Upper lobe of left lung (tissue), 6 donors: Measurements from ENCODE around the gene FBXL3. TPM values are rescaled to one million over a fixed set of nuclear protein-coding genes. Genes with fewer than 3 reads are reported as not detected.
A peak's percentile ranks its signal among the peaks of the same experiment; 100 is the strongest.
"Not testable (repeated sequence)": the region's sequence is repeated elsewhere in the genome, so short reads cannot be mapped to it uniquely, and the experiment has no call there.

Experiments used
- ATAC-seq, 2 donors: fragments of 200-7000 bp; cut with Tn5 transposase; one replicate each; pipeline ENCODE4 v1.9.1; 2022; ENCODE audit warnings: mild to moderate bottlenecking in 2 of 2, moderate library complexity in 2 of 2; ENCODE audit not compliant: low FRiP score in 2 of 2
- DNase-seq, 2 donors: peaks; one replicate each; pipeline ENCODE4 v3.0.0-alpha.2; 2019 to 2020
- H3K27ac ChIP-seq, 4 donors: fragments of 200-600 bp; sonication (generic); one replicate each; pipeline ENCODE4 v1.5.1; 2016 to 2019
- H3K27me3 ChIP-seq, 4 donors: fragments of 200-600 bp; sonication (generic); one replicate each; pipeline ENCODE4 v1.5.1; 2017 to 2019
- H3K36me3 ChIP-seq, 4 donors: fragments of 200-600 bp; sonication (generic); one replicate each; pipeline ENCODE4 v1.5.1; 2016 to 2019
- H3K4me1 ChIP-seq, 4 donors: fragments of 200-600 bp; sonication (generic); one replicate each; pipeline ENCODE4 v1.5.1; 2018 to 2019
- H3K4me3 ChIP-seq, 4 donors: fragments of 200-600 bp; sonication (generic); one replicate each; pipeline ENCODE4 v1.5.1; 2017 to 2019; ENCODE audit warnings: mild to moderate bottlenecking in 2 of 4, moderate library complexity in 1 of 4
- H3K9me3 ChIP-seq, 4 donors: fragments of 200-600 bp; sonication (generic); one replicate each; pipeline ENCODE4 v1.5.1; 2018 to 2019
- EP300 ChIP-seq, 4 donors: sonication (generic); formaldehyde crosslinking; IDR thresholded peaks; one replicate each; pipeline ENCODE4 v1.5.1; 2017; ENCODE audit warnings: antibody characterized with exemption in 4 of 4, control low read depth in 2 of 4
- POLR2A ChIP-seq, 4 donors: fragments of 450-650 bp; IDR thresholded peaks; one replicate each; pipeline ENCODE4 v1.5.1; 2016 to 2017; ENCODE audit warnings: antibody characterized with exemption in 4 of 4, mild to moderate bottlenecking in 2 of 4
- POLR2AphosphoS5 ChIP-seq, 2 donors: sonication (generic); formaldehyde crosslinking; IDR thresholded peaks; one replicate each; pipeline ENCODE4 v1.5.1; 2017; ENCODE audit warnings: antibody characterized with exemption in 2 of 2
- WGBS, 2 donors: methylation state at CpG; one replicate each; pipeline ENCODE4 v1.1.5; 2017 to 2018; 5-methylcytosine and 5-hydroxymethylcytosine counted together
- total RNA-seq, 6 donors: library from RNA; depleted of rRNA in 4 of 6; stranded (reverse); fragments of >200 nt in 4 of 6; gene quantifications; one replicate each; pipeline versions ENCODE4 v1.1.0 to v1.2.1, GENCODE V29; 2016 to 2021
- TF ChIP-seq, protein P1 (sequence below), 6 experiments: fragments of 450-650 bp in 4 of 6; fragments of 200-600 bp in 2 of 6; sonication (generic) in 2 of 6; IDR thresholded peaks; one replicate each; pipeline ENCODE4 v1.5.1; 2016 to 2019; ENCODE audit warnings: antibody characterized with exemption in 6 of 6
- donor health status: DM: no; HTN: no; CAD: no; lungs with moderate emphysema.
- donor health status: DM: no; HTN: yes; CAD: no; lungs with severe emphysema.

The FBXL3 gene
- total RNA-seq, 6 donors from 2014 or later = 37.7 to 94.9 (median 53.8) TPM

DNA sequence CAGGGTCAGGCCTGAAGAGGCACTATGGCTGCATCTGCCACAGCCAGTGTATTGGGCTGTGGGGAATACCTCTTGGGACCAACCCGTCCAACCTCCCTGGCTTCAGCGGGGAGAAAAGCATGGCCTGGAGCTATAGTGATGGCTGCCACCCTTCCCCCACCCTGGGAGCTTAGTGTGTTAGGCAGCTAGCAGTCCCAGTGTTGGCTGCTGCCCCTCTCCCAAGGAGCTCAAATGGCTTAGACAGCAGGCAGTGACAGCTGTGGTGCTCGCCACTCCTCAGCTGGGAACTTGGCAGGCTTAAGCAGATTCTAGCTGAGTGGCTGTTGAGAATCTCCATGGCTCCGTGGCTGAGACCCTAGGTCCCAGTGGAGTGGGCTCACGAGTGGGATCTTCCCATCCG lies 58.9 kb downstream of the FBXL3 start:
- Histone ChIP-seq H3K27ac (no peak overlapping the region), H3K36me3 (no peaks in the 10 kb centered on the region), H3K9me3 (no peaks in the 10 kb centered on the region), H3K27me3 (no peaks in the 10 kb centered on the region), H3K4me1 (no peaks in the 10 kb centered on the region), H3K4me3 (no peak overlapping the region)
- 78% methylated on average over 6 of the region's 6 CpGs; no CpG with 5 or more reads in 1 of the 2 donors for WGBS, 2 donors
- ATAC-seq (no peak), DNase-seq (no peak)
- TF ChIP-seq POLR2A (IDR thresholded peaks at IDR 0.05) (no peak), EP300 (IDR thresholded peaks at IDR 0.05) (no peak), POLR2AphosphoS5 (IDR thresholded peaks at IDR 0.05) (no peak)
- TF ChIP-seq, protein P1, sequence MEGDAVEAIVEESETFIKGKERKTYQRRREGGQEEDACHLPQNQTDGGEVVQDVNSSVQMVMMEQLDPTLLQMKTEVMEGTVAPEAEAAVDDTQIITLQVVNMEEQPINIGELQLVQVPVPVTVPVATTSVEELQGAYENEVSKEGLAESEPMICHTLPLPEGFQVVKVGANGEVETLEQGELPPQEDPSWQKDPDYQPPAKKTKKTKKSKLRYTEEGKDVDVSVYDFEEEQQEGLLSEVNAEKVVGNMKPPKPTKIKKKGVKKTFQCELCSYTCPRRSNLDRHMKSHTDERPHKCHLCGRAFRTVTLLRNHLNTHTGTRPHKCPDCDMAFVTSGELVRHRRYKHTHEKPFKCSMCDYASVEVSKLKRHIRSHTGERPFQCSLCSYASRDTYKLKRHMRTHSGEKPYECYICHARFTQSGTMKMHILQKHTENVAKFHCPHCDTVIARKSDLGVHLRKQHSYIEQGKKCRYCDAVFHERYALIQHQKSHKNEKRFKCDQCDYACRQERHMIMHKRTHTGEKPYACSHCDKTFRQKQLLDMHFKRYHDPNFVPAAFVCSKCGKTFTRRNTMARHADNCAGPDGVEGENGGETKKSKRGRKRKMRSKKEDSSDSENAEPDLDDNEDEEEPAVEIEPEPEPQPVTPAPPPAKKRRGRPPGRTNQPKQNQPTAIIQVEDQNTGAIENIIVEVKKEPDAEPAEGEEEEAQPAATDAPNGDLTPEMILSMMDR (IDR thresholded peaks at IDR 0.05) = no peak

DNA sequence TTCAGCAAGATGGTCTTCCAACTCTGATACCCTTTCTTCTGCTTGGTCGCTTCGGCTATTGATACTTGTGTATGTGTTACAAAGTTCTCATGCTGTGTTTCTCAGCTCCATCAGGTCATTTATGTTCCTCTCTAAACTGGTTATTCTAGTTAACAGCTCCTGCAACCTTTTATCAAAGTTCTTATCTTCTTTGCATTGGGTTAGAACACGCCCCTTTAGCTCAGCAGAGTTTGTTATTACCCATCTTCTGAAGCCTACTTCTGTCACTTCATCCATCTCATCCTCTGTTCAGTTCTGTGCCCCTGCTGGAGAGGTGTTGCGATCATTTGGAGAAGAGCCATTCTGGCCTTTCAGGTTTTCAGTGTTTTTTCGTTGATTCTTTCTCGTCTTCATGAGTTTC lies 59.9 kb downstream of the FBXL3 start:
- 88 to 94% methylated on average over 6 of the region's 6 CpGs for WGBS, 2 donors
- H3K27me3 ChIP-seq = no peaks in the 10 kb centered on the region

GRCh38 chr13:76965759-76966421 lies 61.1 kb downstream of the FBXL3 start:
- Histone ChIP-seq H3K4me3 (no peak overlapping the region), H3K9me3 (peaks cover 0 to 2% (median under 1%) of the 10 kb centered on the region in 4 donors), H3K36me3 (no peaks in the 10 kb centered on the region), H3K27me3 (no peaks in the 10 kb centered on the region), H3K4me1 (no peaks in the 10 kb centered on the region), H3K27ac (no peak overlapping the region)
- TF ChIP-seq POLR2AphosphoS5 (IDR thresholded peaks at IDR 0.05) = no peak
- no peak for TF ChIP-seq EP300 (IDR thresholded peaks at IDR 0.05)
- TF ChIP-seq POLR2A (IDR thresholded peaks at IDR 0.05) = no peak
- TF ChIP-seq, protein P1 (IDR thresholded peaks at IDR 0.05) = no peak
- ATAC-seq (peak; percentile 40 to 50), DNase-seq (no peak)
- WGBS, 2 donors = 64 to 68% methylated on average over 6 of the region's 6 CpGs

More for the DNA sequence above, 59.9 kb downstream of the FBXL3 start:
- H3K36me3 ChIP-seq = no peaks in the 10 kb centered on the region
- H3K27ac ChIP-seq = no peak overlapping the region
- no peak overlapping the region for H3K4me3 ChIP-seq
- no peaks in the 10 kb centered on the region for H3K4me1 ChIP-seq
- no peak for ATAC-seq
- H3K9me3 ChIP-seq = no peaks in the 10 kb centered on the region
- TF ChIP-seq POLR2A (IDR thresholded peaks at IDR 0.05) (no peak), EP300 (IDR thresholded peaks at IDR 0.05) (no peak), POLR2AphosphoS5 (IDR thresholded peaks at IDR 0.05) (no peak)
- TF ChIP-seq, protein P1 (IDR thresholded peaks at IDR 0.05) = no peak
- DNase-seq = no peak

GRCh38 chr13:76959734-76960133 lies 67.2 kb downstream of the FBXL3 start:
- H3K27me3 ChIP-seq, H3K27ac ChIP-seq, H3K4me1 ChIP-seq, H3K4me3 ChIP-seq, DNase-seq, H3K36me3 ChIP-seq, ATAC-seq: not testable (repeated sequence)
- H3K9me3 ChIP-seq = peaks cover 0 to 20% (median 14%) of the 10 kb centered on the region in 4 donors

DNA sequence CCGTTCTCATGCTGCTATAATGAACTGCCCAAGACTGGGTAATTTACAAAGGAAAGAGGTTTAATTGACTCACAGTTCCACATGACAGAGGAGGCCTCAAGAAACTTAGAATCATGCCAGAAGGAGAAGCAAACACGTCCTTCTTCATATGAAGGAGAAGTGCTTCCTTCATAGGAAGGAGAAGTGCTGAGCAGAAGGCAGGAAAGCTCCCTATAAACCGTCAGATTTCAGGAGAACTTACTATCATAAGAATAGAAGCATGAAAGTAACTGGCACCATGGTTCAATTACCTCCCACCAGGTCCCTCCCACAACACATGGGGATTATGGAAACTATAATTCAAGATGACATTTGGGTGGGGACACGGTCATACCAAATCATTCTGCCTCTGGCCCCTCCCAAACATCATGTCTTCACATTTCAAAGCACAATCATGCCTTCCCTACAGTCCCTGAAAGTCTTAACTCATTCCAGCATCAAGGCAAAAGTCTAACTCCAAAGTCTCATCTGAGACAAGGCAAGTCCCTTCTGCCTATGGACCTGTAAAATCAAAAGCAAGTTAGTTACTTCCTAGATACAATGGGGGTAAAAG lies 68.0 kb downstream of the FBXL3 start:
- no peak overlapping the region for H3K4me3 ChIP-seq
- no peak overlapping the region for H3K27ac ChIP-seq
- no peak for TF ChIP-seq POLR2A (IDR thresholded peaks at IDR 0.05)
- no peak for TF ChIP-seq EP300 (IDR thresholded peaks at IDR 0.05)
- TF ChIP-seq POLR2AphosphoS5 (IDR thresholded peaks at IDR 0.05) = no peak
- TF ChIP-seq, protein P1 (IDR thresholded peaks at IDR 0.05) = no peak
- H3K9me3 ChIP-seq = peaks cover 0 to 20% (median 14%) of the 10 kb centered on the region in 4 donors
- no peaks in the 10 kb centered on the region for H3K4me1 ChIP-seq
- H3K27me3 ChIP-seq = no peaks in the 10 kb centered on the region
- no peaks in the 10 kb centered on the region for H3K36me3 ChIP-seq
- ATAC-seq (no peak), DNase-seq (no peak)
- WGBS, 2 donors = 74 to 78% methylated on average over 4 of the region's 4 CpGs
